Epithelial cell of proximal tubule (primary cell): Measurements from ENCODE around the gene WNT3. TPM values are rescaled to one million over a fixed set of nuclear protein-coding genes. Genes with fewer than 3 reads are reported as not detected.
"Not testable (repeated sequence)": the region's sequence is repeated elsewhere in the genome, so short reads cannot be mapped to it uniquely, and the experiment has no call there.

Source experiments
- DNase-seq: peaks from one replicate; pipeline ENCODE4 v3.0.0-alpha.2; 2011; ENCODE audit warnings: low read depth
- H3K4me3 ChIP-seq: 2 replicates; pipeline ENCODE4 v1.5.1; 2011; ENCODE audit warnings: low read depth, mild to moderate bottlenecking, low read length
- total RNA-seq: library from RNA; depleted of rRNA; stranded (reverse); fragments of >200 nt; gene quantifications from 2 replicates; pipeline ENCODE4 v1.2.3, GENCODE V29; 2015
- TF ChIP-seq, protein P1 (sequence below): conservative IDR thresholded peaks from 2 replicates; pipeline ENCODE4 v1.5.1; 2012; ENCODE audit warnings: low read depth, mild to moderate bottlenecking, low read length

The WNT3 gene
- total RNA-seq, 1 donor from 2014 or later = 1.6 TPM

DNA sequence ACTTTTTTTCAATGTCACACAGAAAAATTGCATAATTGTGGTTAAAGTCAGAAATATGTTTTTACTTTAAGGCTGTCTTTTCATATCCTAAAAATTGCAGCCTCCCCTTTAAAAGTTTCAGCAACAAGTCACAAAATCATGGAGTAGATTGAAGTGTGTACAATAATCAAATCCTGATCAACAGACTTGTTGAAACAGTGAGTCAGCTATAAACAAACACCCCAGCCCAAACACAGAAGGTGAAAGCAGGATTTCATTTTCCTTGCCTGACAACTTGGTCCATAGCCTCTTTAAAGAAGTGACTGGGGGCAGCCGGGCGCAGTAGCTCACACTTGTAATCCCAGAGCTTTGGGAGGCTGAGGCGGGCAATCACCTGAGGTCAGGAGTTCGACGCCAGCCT is 59.9 kb downstream of the WNT3 start:
- no peak for DNase-seq
- no peak overlapping the region for H3K4me3 ChIP-seq
- TF ChIP-seq, protein P1, sequence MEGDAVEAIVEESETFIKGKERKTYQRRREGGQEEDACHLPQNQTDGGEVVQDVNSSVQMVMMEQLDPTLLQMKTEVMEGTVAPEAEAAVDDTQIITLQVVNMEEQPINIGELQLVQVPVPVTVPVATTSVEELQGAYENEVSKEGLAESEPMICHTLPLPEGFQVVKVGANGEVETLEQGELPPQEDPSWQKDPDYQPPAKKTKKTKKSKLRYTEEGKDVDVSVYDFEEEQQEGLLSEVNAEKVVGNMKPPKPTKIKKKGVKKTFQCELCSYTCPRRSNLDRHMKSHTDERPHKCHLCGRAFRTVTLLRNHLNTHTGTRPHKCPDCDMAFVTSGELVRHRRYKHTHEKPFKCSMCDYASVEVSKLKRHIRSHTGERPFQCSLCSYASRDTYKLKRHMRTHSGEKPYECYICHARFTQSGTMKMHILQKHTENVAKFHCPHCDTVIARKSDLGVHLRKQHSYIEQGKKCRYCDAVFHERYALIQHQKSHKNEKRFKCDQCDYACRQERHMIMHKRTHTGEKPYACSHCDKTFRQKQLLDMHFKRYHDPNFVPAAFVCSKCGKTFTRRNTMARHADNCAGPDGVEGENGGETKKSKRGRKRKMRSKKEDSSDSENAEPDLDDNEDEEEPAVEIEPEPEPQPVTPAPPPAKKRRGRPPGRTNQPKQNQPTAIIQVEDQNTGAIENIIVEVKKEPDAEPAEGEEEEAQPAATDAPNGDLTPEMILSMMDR = no peak

DNA sequence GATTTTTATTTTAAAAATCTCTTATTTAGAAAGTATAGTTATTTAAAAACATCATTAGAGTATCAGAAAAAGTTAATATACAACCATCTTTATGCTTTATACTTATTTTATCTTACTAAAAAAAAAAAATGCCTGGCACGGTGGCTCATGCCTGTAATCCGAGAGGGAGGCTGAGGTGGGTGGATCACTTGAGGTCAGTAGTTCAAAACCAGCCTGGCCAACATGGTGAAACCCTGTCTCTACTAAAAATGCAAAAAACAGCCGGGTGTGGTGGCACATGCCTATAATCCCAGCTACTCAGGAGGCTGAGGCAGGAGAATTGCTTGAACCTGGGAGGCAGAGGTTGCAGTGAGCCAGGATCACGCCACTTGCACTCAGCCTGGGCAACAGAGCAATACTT is 60.9 kb downstream of the WNT3 start:
- H3K4me3 ChIP-seq = not testable (repeated sequence)

DNA sequence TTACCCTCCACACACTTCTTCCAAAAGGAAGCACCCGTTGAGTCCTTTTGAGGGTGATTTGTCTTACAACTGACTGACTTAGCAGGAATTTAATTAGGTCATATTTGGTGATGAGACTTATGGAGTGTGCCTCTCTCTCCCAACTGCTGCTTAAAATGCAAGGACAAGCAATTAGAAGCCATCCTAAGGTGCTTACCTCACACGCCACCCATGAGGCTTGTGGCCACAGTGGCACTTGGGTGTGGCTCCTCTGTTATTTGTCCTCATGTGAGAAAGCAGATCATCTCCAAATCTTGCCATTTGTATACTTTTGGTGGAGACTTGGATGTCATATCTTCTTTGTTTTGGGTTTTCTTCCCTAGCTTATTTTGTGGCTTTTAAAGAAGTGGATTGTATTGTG is 61.6 kb downstream of the WNT3 start:
- H3K4me3 ChIP-seq = no peak overlapping the region
- TF ChIP-seq, protein P1 = no peak
- no peak for DNase-seq

More for the DNA sequence above, 60.9 kb downstream of the WNT3 start:
- DNase-seq = not testable (repeated sequence)

DNA sequence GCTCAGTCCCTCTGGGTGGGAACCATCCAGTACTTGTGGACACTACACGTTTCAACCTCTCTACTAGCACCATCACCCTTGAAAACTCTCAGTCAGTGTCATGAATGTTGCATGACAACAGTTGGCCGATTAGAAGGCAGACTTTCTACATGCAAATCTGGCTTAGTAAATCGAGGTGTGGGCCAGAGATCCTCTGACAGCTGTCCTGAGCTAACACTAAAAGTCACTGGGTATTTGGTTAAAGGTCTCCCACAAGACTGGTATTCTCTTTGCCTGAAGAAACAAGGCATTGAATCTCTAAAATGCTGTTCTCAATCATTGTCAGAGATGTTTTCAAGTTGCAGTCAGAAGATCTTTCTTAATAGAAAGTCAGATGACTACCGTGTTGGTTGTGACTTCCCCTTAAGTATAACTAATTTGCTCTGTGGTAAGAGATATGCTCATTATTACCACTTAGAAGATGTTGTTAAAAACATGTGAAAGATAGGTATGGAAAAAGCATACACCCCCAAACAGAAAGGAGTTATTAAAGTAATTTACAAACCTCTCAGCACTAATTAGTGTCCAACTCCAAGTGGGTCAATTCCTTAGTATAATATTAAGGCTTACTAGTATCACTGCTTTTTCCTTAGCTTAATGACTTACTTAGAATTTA is 62.3 kb downstream of the WNT3 start:
- no peak overlapping the region for H3K4me3 ChIP-seq

DNA sequence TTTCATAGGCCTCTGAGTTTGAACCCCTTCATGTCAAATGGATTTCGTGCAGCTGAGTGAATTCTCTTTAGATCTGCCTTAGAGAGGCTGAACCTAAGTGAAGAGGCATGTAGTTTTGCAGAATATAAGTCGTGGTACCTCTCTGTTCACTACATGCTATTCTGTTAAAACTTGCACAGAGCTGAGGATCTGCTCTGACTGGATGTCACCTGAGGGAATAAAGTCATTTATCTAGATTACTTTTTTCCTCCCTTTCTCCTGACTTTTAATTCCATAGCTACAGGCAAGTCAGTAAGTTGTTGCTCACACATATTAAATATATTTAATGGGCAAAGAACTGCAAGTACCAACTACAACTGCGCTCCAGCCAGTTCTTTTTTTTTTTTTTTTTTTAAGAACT is 64.7 kb downstream of the WNT3 start:
- DNase-seq = no peak
- TF ChIP-seq, protein P1 = no peak
- H3K4me3 ChIP-seq = no peak overlapping the region

More for the DNA sequence above, 62.3 kb downstream of the WNT3 start:
- DNase-seq = no peak
- TF ChIP-seq, protein P1 = no peak

DNA sequence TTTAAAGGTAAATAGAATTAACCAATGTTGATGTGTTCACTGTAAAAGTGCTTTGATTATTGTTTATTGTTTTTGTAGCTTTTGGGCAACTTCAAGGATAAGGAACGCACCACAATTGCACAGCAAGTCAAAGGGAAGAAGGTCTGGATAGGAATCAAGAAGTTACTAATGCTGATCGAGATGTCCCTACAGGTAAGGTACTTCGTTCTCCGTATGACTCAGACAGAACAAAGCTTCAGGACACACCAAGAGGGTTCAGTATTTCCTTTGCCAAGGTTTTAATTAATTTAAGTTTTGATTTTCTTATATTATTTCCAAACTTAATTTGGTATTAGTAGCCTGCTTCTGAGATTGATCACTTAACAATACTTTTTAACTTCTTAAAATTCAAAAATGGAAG is 67.1 kb downstream of the WNT3 start:
- DNase-seq = no peak
- TF ChIP-seq, protein P1 = no peak
- no peak overlapping the region for H3K4me3 ChIP-seq

DNA sequence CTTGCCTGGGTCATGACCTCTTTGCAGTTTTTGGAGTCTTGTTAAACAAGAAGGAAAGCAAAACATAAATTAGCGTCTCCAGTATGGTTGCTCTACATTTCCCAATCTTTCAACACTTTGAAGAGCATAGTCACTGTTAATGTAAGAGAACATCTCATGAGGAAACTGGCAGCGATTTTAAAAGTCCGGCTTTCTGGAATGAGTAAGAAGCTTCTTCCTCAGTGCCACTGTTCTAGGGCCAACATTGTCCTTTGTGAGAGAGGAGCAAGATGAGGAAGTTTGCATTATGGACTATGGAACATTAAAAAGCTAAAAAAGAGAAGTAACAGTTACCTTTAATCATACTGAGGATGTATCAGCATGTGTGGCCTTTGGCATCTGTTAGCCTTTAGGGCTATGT is 73.1 kb downstream of the WNT3 start:
- no peak overlapping the region for H3K4me3 ChIP-seq
- TF ChIP-seq, protein P1 = no peak
- no peak for DNase-seq

DNA sequence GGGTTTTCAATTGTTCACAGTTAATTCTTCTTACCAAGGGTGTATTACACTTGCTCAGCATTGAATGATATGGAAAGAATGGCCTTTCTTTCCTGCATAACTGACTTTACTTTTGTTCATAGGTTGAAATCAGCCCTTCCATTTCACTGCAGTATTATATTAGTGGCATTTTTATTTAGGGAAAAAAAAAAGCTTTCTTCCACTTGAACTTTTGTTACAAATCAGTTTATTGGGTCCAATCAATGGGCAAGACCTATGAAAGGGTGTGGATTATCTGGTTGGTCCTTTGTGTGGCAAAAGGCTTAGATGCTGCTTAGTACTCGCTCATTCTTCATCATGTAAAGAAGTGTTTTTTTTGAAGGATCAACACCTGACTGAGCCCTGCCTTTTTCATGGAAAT is 74.1 kb downstream of the WNT3 start:
- DNase-seq = no peak
- H3K4me3 ChIP-seq = no peak overlapping the region
- TF ChIP-seq, protein P1 = no peak
